ENCODE results near the gene SPTBN4.
A peak's percentile ranks its signal among the peaks of the same experiment; 100 is the strongest.

Gene SPTBN4

GRCh38 chr19:40605216-40605971 is 138.6 kb downstream of the SPTBN4 start (continued):
- TF ChIP-seq ZNF837 (tag by site-specific recombination; IDR thresholded peaks at IDR 0.05) (peak; percentile 83; the same call in 1 of the 2 replicates), ZBTB7A (tag by site-specific recombination; IDR thresholded peaks at IDR 0.05; ENCODE audit: low read depth) (no peak), ZBTB11 (tag by site-specific recombination; conservative IDR thresholded peaks at IDR 0.05; ENCODE audit: low read depth) (peak; percentile 91), ZBTB8A (tag by site-specific recombination; IDR thresholded peaks at IDR 0.05) (peak; percentile 89), TCF7L2 (IDR thresholded peaks at IDR 0.05; ENCODE audit: borderline replicate concordance, low read depth, low read length) (no peak), ZNF623 (tag by site-specific recombination; IDR thresholded peaks at IDR 0.05) (no peak), RBAK (tag by site-specific recombination; IDR thresholded peaks at IDR 0.05) (no peak), ZFP69B (tag by site-specific recombination; IDR thresholded peaks at IDR 0.05) (no peak; the same call in 1 of the 2 replicates), ZNF624 (tag by site-specific recombination; IDR thresholded peaks at IDR 0.05) (no peak), ZNF585B (tag by site-specific recombination; IDR thresholded peaks at IDR 0.05) (no peak), KLF8 (tag by site-specific recombination; IDR thresholded peaks at IDR 0.05) (peak; percentile 96), ZBTB48 (tag by site-specific recombination; IDR thresholded peaks at IDR 0.05) (peak; percentile 60; the same call in 1 of the 2 replicates), ZNF701 (tag by site-specific recombination; IDR thresholded peaks at IDR 0.05) (no peak), ZSCAN30 (tag by site-specific recombination; IDR thresholded peaks at IDR 0.05) (peak; percentile 77; the same call in 1 of the 2 replicates), ZBTB6 (tag by site-specific recombination; IDR thresholded peaks at IDR 0.05) (peak; percentile 55), MYNN (tag by site-specific recombination; IDR thresholded peaks at IDR 0.05; ENCODE audit: borderline replicate concordance) (no peak; the same call in 1 of the 2 replicates), ZBTB49 (tag by site-specific recombination; IDR thresholded peaks at IDR 0.05; ENCODE audit: low read depth) (no peak), SCRT2 (tag by site-specific recombination; IDR thresholded peaks at IDR 0.05) (peak; percentile 64), ZNF692 (tag by site-specific recombination; IDR thresholded peaks at IDR 0.05) (peak; percentile 80), SP3 (tag by site-specific recombination; IDR thresholded peaks at IDR 0.05) (peak; percentile 91), ZNF561 (tag by site-specific recombination; IDR thresholded peaks at IDR 0.05; ENCODE audit: borderline replicate concordance) (peak; percentile 96; the same call in 1 of the 2 replicates), ZNF677 (tag by site-specific recombination; IDR thresholded peaks at IDR 0.05) (no peak), GLIS1 (tag by site-specific recombination; IDR thresholded peaks at IDR 0.05) (peak; percentile 99)
- TF ChIP-seq, protein P1, sequence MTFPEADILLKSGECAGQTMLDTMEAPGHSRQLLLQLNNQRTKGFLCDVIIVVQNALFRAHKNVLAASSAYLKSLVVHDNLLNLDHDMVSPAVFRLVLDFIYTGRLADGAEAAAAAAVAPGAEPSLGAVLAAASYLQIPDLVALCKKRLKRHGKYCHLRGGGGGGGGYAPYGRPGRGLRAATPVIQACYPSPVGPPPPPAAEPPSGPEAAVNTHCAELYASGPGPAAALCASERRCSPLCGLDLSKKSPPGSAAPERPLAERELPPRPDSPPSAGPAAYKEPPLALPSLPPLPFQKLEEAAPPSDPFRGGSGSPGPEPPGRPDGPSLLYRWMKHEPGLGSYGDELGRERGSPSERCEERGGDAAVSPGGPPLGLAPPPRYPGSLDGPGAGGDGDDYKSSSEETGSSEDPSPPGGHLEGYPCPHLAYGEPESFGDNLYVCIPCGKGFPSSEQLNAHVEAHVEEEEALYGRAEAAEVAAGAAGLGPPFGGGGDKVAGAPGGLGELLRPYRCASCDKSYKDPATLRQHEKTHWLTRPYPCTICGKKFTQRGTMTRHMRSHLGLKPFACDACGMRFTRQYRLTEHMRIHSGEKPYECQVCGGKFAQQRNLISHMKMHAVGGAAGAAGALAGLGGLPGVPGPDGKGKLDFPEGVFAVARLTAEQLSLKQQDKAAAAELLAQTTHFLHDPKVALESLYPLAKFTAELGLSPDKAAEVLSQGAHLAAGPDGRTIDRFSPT (tag by site-specific recombination; IDR thresholded peaks at IDR 0.05) = peak; percentile 100
- TF ChIP-seq, protein P2, sequence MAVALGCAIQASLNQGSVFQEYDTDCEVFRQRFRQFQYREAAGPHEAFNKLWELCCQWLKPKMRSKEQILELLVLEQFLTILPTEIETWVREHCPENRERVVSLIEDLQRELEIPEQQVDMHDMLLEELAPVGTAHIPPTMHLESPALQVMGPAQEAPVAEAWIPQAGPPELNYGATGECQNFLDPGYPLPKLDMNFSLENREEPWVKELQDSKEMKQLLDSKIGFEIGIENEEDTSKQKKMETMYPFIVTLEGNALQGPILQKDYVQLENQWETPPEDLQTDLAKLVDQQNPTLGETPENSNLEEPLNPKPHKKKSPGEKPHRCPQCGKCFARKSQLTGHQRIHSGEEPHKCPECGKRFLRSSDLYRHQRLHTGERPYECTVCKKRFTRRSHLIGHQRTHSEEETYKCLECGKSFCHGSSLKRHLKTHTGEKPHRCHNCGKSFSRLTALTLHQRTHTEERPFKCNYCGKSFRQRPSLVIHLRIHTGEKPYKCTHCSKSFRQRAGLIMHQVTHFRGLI (tag by site-specific recombination; IDR thresholded peaks at IDR 0.05) = peak; percentile 98
- TF ChIP-seq, protein P3, sequence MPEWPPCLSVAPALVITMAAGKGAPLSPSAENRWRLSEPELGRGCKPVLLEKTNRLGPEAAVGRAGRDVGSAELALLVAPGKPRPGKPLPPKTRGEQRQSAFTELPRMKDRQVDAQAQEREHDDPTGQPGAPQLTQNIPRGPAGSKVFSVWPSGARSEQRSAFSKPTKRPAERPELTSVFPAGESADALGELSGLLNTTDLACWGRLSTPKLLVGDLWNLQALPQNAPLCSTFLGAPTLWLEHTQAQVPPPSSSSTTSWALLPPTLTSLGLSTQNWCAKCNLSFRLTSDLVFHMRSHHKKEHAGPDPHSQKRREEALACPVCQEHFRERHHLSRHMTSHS (tag by site-specific recombination; IDR thresholded peaks at IDR 0.05) = no peak

All from HEK293 (cell line).